SU-DHL-6 (cell line): Measurements from ENCODE around the gene ATG13.

Experiments used
- H2AFZ ChIP-seq: fragments of 200-600 bp; sonication (generic); 2 replicates; pipeline ENCODE4 v1.6.1; 2014; ENCODE audit warnings: low read depth, mild to moderate bottlenecking, moderate library complexity, mixed read lengths, antibody characterized with exemption, low read length; ENCODE audit not compliant: severe bottlenecking
- H3F3A ChIP-seq: fragments of 200-600 bp; shearing (Covaris generic); 2 replicates; pipeline ENCODE4 v1.6.0; 2016; ENCODE audit warnings: antibody characterized with exemption, mild to moderate bottlenecking; ENCODE audit not compliant: insufficient read depth
- H3K27ac ChIP-seq: fragments of 200-600 bp; sonication (generic); 2 replicates; pipeline ENCODE4 v1.5.1; 2016; ENCODE audit warnings: low read depth, mild to moderate bottlenecking, low read length, moderate library complexity, mixed read lengths
- H3K27me3 ChIP-seq: fragments of 200-600 bp; sonication (generic), shearing (Covaris generic); 2 replicates; pipeline ENCODE4 v1.6.0; 2014; ENCODE audit warnings: mild to moderate bottlenecking, low read length
- H3K36me3 ChIP-seq: fragments of 200-600 bp; sonication (generic); 2 replicates; pipeline ENCODE4 v1.6.1; 2014; ENCODE audit warnings: mild to moderate bottlenecking, low read length, mixed read lengths
- H3K4me2 ChIP-seq: fragments of 300-600, 200-600 bp; shearing (Covaris generic), sonication (generic); 2 replicates; pipeline ENCODE4 v1.6.0; 2014; ENCODE audit warnings: low read length, low read depth, mild to moderate bottlenecking; ENCODE audit not compliant: poor library complexity, severe bottlenecking
- H3K4me3 ChIP-seq: fragments of 200-600 bp; sonication (generic); 2 replicates; pipeline ENCODE4 v1.5.1; 2014; ENCODE audit warnings: antibody characterized with exemption, low read length, mild to moderate bottlenecking, mixed read lengths; ENCODE audit not compliant: insufficient read depth, poor library complexity, severe bottlenecking
- H3K79me2 ChIP-seq: fragments of 200-600 bp; sonication (generic); 2 replicates; pipeline ENCODE4 v1.6.1; 2014; ENCODE audit warnings: mild to moderate bottlenecking, low read length, moderate library complexity; ENCODE audit not compliant: insufficient read depth
- H3K9ac ChIP-seq: fragments of 200-600 bp; sonication (generic); 2 replicates; pipeline ENCODE4 v1.7.0; 2014; ENCODE audit warnings: mild to moderate bottlenecking, low read length
- H3K9me2 ChIP-seq: fragments of 200-600 bp; sonication (generic); replicated peaks from 2 replicates; pipeline ENCODE4 v1.6.1; 2014; ENCODE audit warnings: low read length; ENCODE audit not compliant: insufficient read depth
- H3K9me3 ChIP-seq: fragments of 200-600 bp; sonication (generic); 2 replicates; pipeline ENCODE4 v1.6.1; 2014; ENCODE audit warnings: low read length, mixed read lengths; ENCODE audit not compliant: insufficient read depth
- H4K20me1 ChIP-seq: fragments of 200-600 bp; sonication (generic); 2 replicates; pipeline ENCODE4 v1.6.1; 2014; ENCODE audit warnings: low read depth, mild to moderate bottlenecking, antibody characterized with exemption, low read length, moderate library complexity, mixed read lengths
- EZH2phosphoT487 ChIP-seq: fragments of 200-600 bp; sonication (generic), shearing (Covaris generic); conservative IDR thresholded peaks from 2 replicates; pipeline ENCODE4 v1.6.1; 2018; ENCODE audit warnings: mild to moderate bottlenecking, antibody characterized with exemption, low read length, moderate library complexity, mixed read lengths
- TF ChIP-seq, protein P1 (sequence below): fragments of 200-600 bp; sonication (generic); IDR thresholded peaks from one replicate; pipeline ENCODE4 v1.5.1; 2017; ENCODE audit warnings: antibody characterized with exemption, mild to moderate bottlenecking, low read length, moderate library complexity; ENCODE audit not compliant: insufficient read depth, poor library complexity, severe bottlenecking

Gene ATG13

DNA sequence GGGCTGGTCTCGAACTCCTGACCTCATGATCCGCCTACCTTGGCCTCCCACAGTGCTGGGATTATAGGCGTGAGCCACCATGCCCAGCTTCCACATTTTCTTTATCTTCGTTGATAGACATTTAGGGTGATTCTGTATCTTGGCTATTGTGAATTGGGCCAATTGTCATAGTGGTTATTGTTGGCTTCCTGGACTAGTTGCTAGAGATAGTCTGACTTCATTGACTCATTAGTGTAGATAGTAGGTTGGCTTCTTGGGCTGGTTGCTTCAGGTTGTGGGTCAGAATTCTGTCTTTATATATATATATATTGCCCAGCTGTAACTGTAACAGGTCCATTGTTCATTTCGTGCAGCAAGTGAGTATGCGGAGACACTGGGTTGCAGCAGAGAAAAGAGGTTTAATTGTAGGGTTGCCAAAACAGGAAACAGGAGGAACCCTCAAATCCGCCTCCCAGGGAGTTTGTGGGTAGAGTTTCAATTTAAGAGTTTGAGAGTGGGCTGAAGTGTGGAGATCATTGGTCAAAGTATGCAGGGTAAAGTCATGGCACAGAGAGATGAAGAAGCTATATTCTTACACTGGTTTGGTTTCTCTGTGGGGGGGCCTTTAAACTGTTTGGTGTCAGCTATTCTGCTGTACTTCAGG is 22.0 kb downstream of the ATG13 start:
- no peak overlapping the region for H3K4me2 ChIP-seq
- no peak overlapping the region for H3K9ac ChIP-seq
- H2AFZ ChIP-seq: no peak overlapping the region
- TF ChIP-seq EZH2phosphoT487: no peak
- TF ChIP-seq, protein P1, sequence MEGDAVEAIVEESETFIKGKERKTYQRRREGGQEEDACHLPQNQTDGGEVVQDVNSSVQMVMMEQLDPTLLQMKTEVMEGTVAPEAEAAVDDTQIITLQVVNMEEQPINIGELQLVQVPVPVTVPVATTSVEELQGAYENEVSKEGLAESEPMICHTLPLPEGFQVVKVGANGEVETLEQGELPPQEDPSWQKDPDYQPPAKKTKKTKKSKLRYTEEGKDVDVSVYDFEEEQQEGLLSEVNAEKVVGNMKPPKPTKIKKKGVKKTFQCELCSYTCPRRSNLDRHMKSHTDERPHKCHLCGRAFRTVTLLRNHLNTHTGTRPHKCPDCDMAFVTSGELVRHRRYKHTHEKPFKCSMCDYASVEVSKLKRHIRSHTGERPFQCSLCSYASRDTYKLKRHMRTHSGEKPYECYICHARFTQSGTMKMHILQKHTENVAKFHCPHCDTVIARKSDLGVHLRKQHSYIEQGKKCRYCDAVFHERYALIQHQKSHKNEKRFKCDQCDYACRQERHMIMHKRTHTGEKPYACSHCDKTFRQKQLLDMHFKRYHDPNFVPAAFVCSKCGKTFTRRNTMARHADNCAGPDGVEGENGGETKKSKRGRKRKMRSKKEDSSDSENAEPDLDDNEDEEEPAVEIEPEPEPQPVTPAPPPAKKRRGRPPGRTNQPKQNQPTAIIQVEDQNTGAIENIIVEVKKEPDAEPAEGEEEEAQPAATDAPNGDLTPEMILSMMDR: no peak
- H3K9me3 ChIP-seq: no peaks in the 10 kb centered on the region
- no peaks in the 10 kb centered on the region for H3K79me2 ChIP-seq
- 0 out of 2 replicates have a peak, but pooled peaks cover 4% of the 10 kb centered on the region for H3F3A ChIP-seq
- H4K20me1 ChIP-seq: no peaks in the 10 kb centered on the region
- no peaks in the 10 kb centered on the region for H3K36me3 ChIP-seq
- no peaks in the 10 kb centered on the region for H3K27me3 ChIP-seq
- H3K9me2 ChIP-seq: no peaks in the 10 kb centered on the region
- H3K27ac ChIP-seq: no peak overlapping the region
- no peak overlapping the region for H3K4me3 ChIP-seq

DNA sequence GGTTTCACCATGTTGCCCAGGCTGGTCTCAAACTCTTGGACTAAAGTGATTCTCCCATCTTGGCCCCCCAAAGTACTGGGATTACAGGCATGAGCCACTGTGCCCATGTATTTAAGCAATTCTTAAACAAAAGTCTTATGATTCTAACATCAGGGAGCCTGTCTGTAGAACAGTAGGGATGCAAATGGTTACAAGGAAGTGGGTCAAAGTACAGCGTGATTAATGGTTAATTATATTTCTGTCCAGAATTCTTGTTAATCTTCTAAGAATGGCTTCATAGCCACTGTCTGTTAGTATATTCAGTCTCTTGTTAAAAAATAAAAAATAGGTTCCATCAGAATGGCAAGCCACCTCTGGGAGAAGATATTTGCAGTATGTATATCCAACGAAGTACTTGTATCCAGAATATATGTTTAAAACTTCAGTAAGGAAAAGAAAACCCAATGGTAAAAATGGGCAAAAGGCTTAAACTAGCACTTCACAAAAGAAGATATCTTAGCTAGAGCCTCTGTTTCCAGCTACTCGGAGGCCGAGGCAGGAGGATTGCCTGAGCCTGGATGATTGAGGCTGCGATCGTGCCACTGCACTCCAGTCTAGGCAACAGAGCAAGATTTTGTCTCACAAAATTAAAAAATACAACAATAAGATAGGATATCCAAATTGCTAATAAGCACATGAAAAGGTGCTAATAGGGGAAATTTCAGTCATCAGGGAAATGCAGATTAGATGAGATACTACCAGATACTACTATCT is 22.9 kb downstream of the ATG13 start:
- H3K4me2 ChIP-seq: no peak overlapping the region
- no peaks in the 10 kb centered on the region for H3K36me3 ChIP-seq
- H3F3A ChIP-seq: 0 out of 2 replicates have a peak, but pooled peaks cover 4% of the 10 kb centered on the region
- no peaks in the 10 kb centered on the region for H3K27me3 ChIP-seq
- no peaks in the 10 kb centered on the region for H3K79me2 ChIP-seq
- no peaks in the 10 kb centered on the region for H4K20me1 ChIP-seq
- H2AFZ ChIP-seq: no peak overlapping the region
- no peaks in the 10 kb centered on the region for H3K9me3 ChIP-seq
- no peaks in the 10 kb centered on the region for H3K9me2 ChIP-seq
- TF ChIP-seq, protein P1: no peak
- TF ChIP-seq EZH2phosphoT487: no peak
- no peak overlapping the region for H3K9ac ChIP-seq
- no peak overlapping the region for H3K27ac ChIP-seq
- H3K4me3 ChIP-seq: no peak overlapping the region

GRCh38 chr11:46641639-46642038 is 24.3 kb downstream of the ATG13 start:
- no peaks in the 10 kb centered on the region for H3K27me3 ChIP-seq

More at GRCh38 chr11:46641639-46642038, 24.3 kb downstream of the ATG13 start:
- no peaks in the 10 kb centered on the region for H3K79me2 ChIP-seq
- no peak for TF ChIP-seq EZH2phosphoT487
- TF ChIP-seq, protein P1: no peak
- H3K4me3 ChIP-seq: no peak overlapping the region
- H3K9ac ChIP-seq: no peak overlapping the region
- H3K9me3 ChIP-seq: no peaks in the 10 kb centered on the region
- H4K20me1 ChIP-seq: no peaks in the 10 kb centered on the region
- H3K27ac ChIP-seq: no peak overlapping the region
- no peaks in the 10 kb centered on the region for H3K9me2 ChIP-seq
- H2AFZ ChIP-seq: no peak overlapping the region
- no peak overlapping the region for H3K4me2 ChIP-seq
- H3K36me3 ChIP-seq: no peaks in the 10 kb centered on the region
- H3F3A ChIP-seq: no peaks in the 10 kb centered on the region
